ENCODE results near the gene CCNY.

Gene CCNY

GRCh38 chr10:35448687-35449662, 112.7 kb downstream of the CCNY start:
- peak in 18 of 51 donors; percentile 28 to 54 (median 34) for DNase-seq

DNA sequence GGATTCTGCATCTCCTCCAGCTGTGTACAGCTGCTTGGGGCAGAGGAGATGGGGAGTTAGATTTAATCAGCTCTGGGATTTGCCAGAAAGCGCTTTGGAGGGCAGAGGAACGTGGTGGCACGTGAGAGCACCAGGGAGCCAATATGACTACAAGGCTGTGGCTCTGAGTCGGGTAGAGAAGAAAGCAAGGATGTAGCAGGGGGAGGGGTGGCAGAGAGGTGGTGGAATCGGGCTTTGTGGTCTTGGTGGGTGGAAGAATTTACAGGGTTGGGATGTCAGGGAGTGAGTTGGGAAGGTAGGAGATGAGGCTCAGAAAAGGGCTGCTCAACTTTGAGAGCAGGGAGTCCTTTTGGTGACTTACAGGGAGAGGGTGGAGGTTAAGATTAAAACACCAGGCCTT, 113.6 kb downstream of the CCNY start:
- no peak for DNase-seq

DNA sequence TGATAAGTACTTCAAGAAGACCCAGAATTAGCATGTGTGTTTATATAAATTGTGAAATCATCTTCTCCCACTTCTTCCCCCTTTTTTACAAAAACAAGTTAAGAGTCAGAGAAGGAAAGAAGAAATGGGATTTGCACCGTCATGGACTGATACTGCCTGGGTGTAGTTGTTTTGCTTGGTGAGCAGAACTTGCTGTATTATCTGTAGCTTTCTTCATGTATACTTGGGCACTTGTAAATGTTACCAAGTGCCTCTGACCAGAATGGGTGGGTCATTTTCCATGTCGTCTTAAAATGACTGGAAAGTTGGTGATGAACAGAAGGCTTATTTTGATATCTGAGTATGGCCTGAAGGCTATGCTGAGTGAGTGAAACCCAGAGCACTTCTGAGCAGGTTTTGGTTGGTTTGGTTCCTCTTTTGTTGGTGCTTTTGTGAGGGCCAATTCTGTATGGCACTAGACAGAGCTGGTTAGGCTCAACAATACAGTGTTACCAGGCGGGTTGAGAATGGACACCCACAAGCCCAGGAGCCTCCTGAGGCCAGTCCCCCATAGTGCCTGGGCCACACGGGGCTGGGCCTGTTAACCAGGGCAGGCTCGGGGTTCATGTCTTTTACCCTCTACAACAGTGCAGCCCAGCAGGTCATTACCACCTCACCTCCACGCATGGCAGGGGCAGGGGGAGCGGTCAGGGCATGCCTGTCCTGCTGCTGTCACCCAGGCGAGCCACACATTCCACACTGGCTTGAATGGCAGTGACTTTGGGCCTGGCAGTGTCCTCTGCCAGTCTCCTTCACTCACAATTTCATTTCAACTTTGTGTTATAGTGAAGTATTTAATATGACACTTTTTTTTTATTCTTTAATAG, 115.1 kb downstream of the CCNY start:
- peak in 1 of 51 donors; percentile 43 for DNase-seq

DNA sequence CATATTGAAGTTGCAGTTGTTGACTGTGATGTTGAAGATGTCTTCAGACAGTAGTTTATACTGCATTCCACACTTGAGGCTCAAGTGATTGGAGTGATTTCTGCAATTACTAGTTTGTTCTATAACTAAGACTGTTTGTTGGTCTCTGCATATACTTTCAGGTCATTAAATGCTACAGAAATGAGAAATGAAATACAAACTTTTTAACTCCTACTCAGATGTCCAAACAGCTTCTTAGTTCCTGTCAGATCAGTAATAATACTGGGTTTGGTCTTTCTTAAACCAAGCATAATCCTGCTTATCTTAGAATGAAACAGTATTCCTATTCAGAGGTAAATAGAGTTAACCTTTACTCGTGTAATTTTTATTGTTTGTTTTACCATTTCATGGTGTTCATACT, 115.9 kb downstream of the CCNY start:
- DNase-seq, result no peak

DNA sequence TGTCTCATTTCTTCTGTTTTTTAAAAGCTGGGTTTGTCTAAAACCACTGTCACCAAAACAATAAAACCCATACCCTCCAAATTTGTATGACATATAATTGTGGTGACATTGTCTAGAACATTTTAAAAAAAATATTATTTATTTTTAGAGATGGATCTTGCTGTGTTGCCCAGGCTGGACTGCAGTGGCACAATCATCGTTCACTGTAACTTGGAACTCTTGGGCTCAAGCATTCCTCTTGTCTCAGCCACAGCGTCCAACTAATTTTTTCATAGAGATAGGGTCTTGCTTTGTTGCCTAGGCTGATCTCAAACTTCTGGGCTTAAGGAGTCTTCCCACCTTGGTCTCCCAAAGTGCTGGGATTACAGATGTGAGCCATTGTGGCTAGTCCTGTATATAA, 116.5 kb downstream of the CCNY start:
- DNase-seq, result no peak

DNA sequence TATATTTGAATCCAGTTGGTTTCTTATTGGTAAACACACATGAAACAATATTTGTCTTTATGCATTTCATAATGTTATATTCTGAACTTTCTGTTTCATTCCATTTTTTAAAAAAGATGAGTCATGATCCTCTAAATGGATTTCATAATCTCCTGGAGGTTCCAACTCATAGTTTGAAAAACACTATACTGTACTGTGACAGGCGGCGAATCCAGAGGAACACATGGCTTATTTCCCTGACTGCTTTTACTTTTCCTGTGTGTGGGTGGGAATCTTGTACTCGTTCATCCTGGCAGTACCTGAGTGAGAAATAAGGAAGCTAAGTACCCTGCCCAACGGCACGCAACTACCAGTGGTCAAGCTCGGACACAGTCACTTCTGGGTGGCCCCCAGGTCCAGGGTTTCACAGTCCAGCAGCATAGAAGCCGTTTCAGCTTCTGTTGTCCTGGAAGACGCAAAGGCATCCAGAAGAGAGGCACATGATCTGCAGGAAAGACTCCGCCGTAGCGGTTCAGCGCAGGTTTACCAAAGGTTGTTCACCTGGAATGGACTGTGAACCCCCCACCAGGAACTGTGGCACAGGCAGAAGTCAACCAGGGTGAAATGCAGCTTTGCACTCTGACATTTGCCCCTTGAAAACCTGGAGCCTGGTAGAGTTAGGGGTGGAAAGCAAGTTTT, 117.7 kb downstream of the CCNY start:
- peak in 1 of 51 donors; percentile 25 for DNase-seq

GRCh38 chr10:35456153-35456720, 119.9 kb downstream of the CCNY start:
- peak in 1 of 51 donors; percentile 65 for DNase-seq

- peak in 1 of 51 donors; percentile 60 for DNase-seq
Measured at GRCh38 chr10:35456784-35457183, 120.5 kb downstream of the CCNY start.

DNA sequence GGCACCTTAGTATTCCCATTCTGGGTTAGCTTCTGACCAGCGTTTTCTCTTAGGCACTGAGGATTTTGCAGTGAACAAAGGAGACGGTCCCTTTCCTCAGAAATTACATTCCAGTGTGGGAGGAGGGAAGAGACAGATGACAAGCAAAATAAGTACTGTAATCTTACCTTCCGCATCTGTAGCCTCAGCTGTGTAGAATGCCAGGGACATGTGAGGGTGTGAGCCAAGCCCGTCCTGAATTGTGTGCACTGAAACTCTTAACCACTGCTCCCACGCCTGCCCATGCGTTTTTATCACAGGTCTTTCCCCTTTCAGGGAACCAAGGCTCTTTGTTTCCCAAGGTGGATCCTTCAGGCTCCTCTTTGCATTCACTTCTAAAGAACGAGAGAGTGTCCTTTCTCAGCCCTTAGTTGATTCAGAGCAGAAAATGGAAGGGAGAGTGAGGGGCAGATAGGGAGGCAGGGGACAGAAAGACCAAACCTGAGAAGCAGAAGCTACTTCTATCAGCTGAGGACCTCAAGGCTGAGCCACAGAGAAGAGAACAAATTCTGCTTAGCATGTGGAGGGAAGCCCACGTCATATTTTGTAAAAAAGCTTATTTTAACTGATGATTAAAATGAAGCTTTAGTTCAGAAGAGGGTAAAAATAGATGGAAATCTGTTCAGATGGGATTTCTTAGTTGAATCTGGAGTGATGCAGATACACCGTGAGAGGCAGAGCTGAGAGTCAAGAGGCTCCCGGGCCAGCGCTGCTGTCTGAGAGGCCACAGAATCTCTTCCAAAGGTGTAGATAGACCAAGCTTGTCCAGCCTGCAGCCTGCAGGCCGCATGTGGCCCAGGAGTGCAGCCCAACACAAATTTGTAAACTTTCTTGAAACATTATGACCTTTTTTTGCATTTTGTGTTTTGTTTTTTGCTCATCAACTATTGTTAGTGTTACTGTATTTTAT, 122.5 kb downstream of the CCNY start:
- peak in 2 of 51 donors; percentile 23 to 47 for DNase-seq

- DNase-seq, result no peak
Measured at GRCh38 chr10:35459449-35459847, 123.1 kb downstream of the CCNY start.

- no peak for DNase-seq
Measured at GRCh38 chr10:35460852-35461460, 124.6 kb downstream of the CCNY start.

DNA sequence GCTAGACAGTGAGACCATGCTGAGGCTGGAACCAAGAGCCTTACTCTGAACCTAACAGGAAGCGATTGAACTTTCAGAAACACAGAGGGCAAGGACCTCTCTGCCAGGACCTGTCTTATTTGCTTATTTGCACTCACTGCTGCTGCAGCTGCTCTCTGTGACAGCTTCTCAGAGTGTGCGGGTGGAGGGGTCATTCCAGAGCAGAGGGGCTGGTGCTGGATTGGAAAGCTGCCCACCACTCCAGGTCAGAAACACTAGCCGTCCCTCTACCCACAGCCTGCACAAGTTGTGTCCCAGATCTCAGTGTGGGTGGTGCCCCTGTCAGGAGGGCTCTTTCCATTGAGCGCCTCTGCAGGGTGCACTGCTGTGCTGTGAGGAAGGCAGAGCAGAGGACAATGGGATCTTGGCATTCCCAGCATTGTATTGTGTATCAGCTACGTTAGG, 126.2 kb downstream of the CCNY start:
- peak in 19 of 51 donors; percentile 27 to 65 (median 41) for DNase-seq

- DNase-seq, result no peak
Measured at GRCh38 chr10:35463105-35463867, 127.0 kb downstream of the CCNY start.

DNA sequence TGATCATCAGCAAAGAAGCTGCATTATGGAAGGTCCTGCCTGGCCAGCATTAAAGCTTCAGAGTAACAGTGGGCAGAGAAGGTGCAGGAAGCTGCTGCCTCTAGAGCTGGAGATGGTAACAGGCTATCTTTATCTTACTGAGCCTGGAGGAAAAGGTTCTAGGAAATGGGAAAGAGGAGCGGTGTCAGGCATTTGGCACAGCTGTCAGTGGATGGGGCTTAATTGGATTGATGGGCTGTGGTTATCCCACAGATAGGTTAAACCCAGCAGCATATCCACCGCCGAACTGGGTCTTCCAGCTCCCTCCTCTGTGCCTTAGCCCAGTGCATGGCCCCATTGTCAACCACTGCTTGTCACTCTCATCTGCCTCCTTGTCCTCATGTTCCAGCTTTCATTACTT, 127.6 kb downstream of the CCNY start:
- DNase-seq, result no peak

- peak in 1 of 51 donors; percentile 57 for DNase-seq
Measured at GRCh38 chr10:35464825-35465456, 128.6 kb downstream of the CCNY start.

- no peak for DNase-seq
Measured at GRCh38 chr10:35465673-35466072, 129.4 kb downstream of the CCNY start.

GRCh38 chr10:35466170-35466569, 129.9 kb downstream of the CCNY start:
- DNase-seq, result no peak

- DNase-seq, result no peak
Measured at GRCh38 chr10:35466661-35467060, 130.4 kb downstream of the CCNY start.

Measured in hypothalamus (tissue), 51 donors.